WTC11 (cell line): Measurements from ENCODE around the gene FBXO31. TPM values are rescaled to one million over a fixed set of nuclear protein-coding genes. Genes with fewer than 3 reads are reported as not detected.
A peak's percentile ranks its signal among the peaks of the same experiment; 100 is the strongest.

Source experiments
- ATAC-seq: fragments of 200-7000 bp; cut with Tn5 transposase; 2 replicates; pipeline ENCODE4 v1.10.0; 2021; ENCODE audit warnings: mild to moderate bottlenecking, moderate library complexity
- CTCF ChIA-PET: fragments of 300-600 bp; sonication (Branson Sonifier 250); formaldehyde crosslinking; loops from one replicate; lab custom pipeline; 2021; ENCODE audit warnings: antibody characterized with exemption; lab: Charles Lee
- POLR2A ChIA-PET: fragments of 350-600 bp; sonication (Branson Sonifier 250); formaldehyde crosslinking; loops from one replicate; lab custom pipeline; 2021; ENCODE audit warnings: antibody characterized with exemption; lab: Charles Lee
- DNase-seq: peaks from one replicate; pipeline ENCODE4 v3.0.0; 2021; ENCODE audit warnings: low spot score
- H3K27ac Mint-ChIP-seq: 2 replicates; pipeline ENCODE4 v1.8.0; 2021; ENCODE audit warnings: mixed read lengths
- H3K27me3 Mint-ChIP-seq: 2 replicates; pipeline ENCODE4 v1.8.0; 2021; ENCODE audit warnings: low read depth, mild to moderate bottlenecking, moderate library complexity, mixed read lengths
- H3K36me3 Mint-ChIP-seq: 2 replicates; pipeline ENCODE4 v1.8.0; 2021; ENCODE audit warnings: mixed read lengths
- H3K4me1 Mint-ChIP-seq: 2 replicates; pipeline ENCODE4 v1.8.0; 2022; ENCODE audit warnings: mixed read lengths
- H3K4me3 Mint-ChIP-seq: 2 replicates; pipeline ENCODE4 v1.8.0; 2021; ENCODE audit warnings: mild to moderate bottlenecking, moderate library complexity, mixed read lengths
- H3K9me3 Mint-ChIP-seq: 2 replicates; pipeline ENCODE4 v1.8.0; 2021; ENCODE audit warnings: mixed read lengths
- EMX1 ChIP-seq: fragments of 250-450 bp; sonication (Bioruptor Pico); IDR thresholded peaks from 2 replicates; pipeline ENCODE4 v1.8.0; 2021; ENCODE audit warnings: mild to moderate bottlenecking
- FOXJ3 ChIP-seq: sonication (generic); formaldehyde crosslinking; IDR thresholded peaks from 2 replicates; pipeline ENCODE4 v1.9.0; 2021; ENCODE audit warnings: missing genetic modification reagents, mild to moderate bottlenecking, borderline replicate concordance
- FOXK1 ChIP-seq: sonication (generic); formaldehyde crosslinking; IDR thresholded peaks from 2 replicates; pipeline ENCODE4 v1.8.0; 2022; ENCODE audit warnings: mild to moderate bottlenecking, moderate library complexity, missing genetic modification reagents
- GTF2I ChIP-seq: fragments of 250-450 bp; sonication (Bioruptor Pico); conservative IDR thresholded peaks from 2 replicates; pipeline ENCODE4 v1.4.0; 2021; ENCODE audit warnings: mild to moderate bottlenecking
- NR1H2 ChIP-seq: sonication (generic); formaldehyde crosslinking; IDR thresholded peaks from 2 replicates; pipeline ENCODE4 v1.9.0; 2021; ENCODE audit warnings: mild to moderate bottlenecking, moderate library complexity, missing genetic modification reagents
- SMAD3 ChIP-seq: sonication (generic); formaldehyde crosslinking; IDR thresholded peaks from 2 replicates; pipeline ENCODE4 v1.8.0; 2022; ENCODE audit warnings: missing genetic modification reagents, mild to moderate bottlenecking, borderline replicate concordance
- SOX15 ChIP-seq: fragments of 250-450 bp; sonication (Bioruptor Pico); IDR thresholded peaks from 2 replicates; pipeline ENCODE4 v1.9.0; 2021; ENCODE audit warnings: mild to moderate bottlenecking
- TCF7 ChIP-seq: sonication (generic); formaldehyde crosslinking; IDR thresholded peaks from 2 replicates; pipeline ENCODE4 v1.8.0; 2022; ENCODE audit warnings: mild to moderate bottlenecking, low read depth, missing genetic modification reagents, moderate library complexity
- TEAD1 ChIP-seq: sonication (generic); formaldehyde crosslinking; IDR thresholded peaks from 2 replicates; pipeline ENCODE4 v1.8.0; 2022; ENCODE audit warnings: mild to moderate bottlenecking, missing genetic modification reagents
- TP53 ChIP-seq: sonication (generic); formaldehyde crosslinking; IDR thresholded peaks from 2 replicates; pipeline ENCODE4 v1.8.1; 2023; ENCODE audit warnings: mild to moderate bottlenecking, missing genetic modification reagents
- ZBTB21 ChIP-seq: sonication (generic); formaldehyde crosslinking; IDR thresholded peaks from 2 replicates; pipeline ENCODE4 v1.8.1; 2023; ENCODE audit warnings: mild to moderate bottlenecking, missing genetic modification reagents, borderline replicate concordance
- ZNF121 ChIP-seq: sonication (generic); formaldehyde crosslinking; IDR thresholded peaks from 2 replicates; pipeline ENCODE4 v1.8.0; 2023; ENCODE audit warnings: missing genetic modification reagents
- ZNF219 ChIP-seq: sonication (generic); formaldehyde crosslinking; IDR thresholded peaks from 2 replicates; pipeline ENCODE4 v1.8.0; 2023; ENCODE audit warnings: missing genetic modification reagents, mild to moderate bottlenecking, borderline replicate concordance
- ZNF232 ChIP-seq: sonication (generic); formaldehyde crosslinking; IDR thresholded peaks from 2 replicates; pipeline ENCODE4 v1.8.0; 2022; ENCODE audit warnings: mild to moderate bottlenecking, missing genetic modification reagents
- ZNF263 ChIP-seq: sonication (generic); formaldehyde crosslinking; IDR thresholded peaks from 2 replicates; pipeline ENCODE4 v1.8.1; 2022; ENCODE audit warnings: low read depth, mild to moderate bottlenecking, moderate library complexity, missing genetic modification reagents
- ZNF317 ChIP-seq: sonication (generic); formaldehyde crosslinking; IDR thresholded peaks from 2 replicates; pipeline ENCODE4 v1.8.1; 2023; ENCODE audit warnings: low read depth, mild to moderate bottlenecking, moderate library complexity, missing genetic modification reagents, borderline replicate concordance
- total RNA-seq: library from RNA; stranded (reverse); gene quantifications from 3 replicates; pipeline ENCODE4 v1.2.3, GENCODE V29; 2021
- TF ChIP-seq, protein P1 (sequence below): sonication (generic); formaldehyde crosslinking; IDR thresholded peaks from 2 replicates; pipeline ENCODE4 v1.8.1; 2022; ENCODE audit warnings: mild to moderate bottlenecking, missing genetic modification reagents, moderate library complexity, borderline replicate concordance
- TF ChIP-seq, protein P2 (sequence below): fragments of 250-450 bp; sonication (Bioruptor Pico); IDR thresholded peaks from 2 replicates; pipeline ENCODE4 v1.9.0; 2021; ENCODE audit warnings: mild to moderate bottlenecking
- TF ChIP-seq, protein P3 (sequence below): fragments of 250-450 bp; sonication (Bioruptor Pico); IDR thresholded peaks from 2 replicates; pipeline ENCODE4 v1.9.0; 2021; ENCODE audit warnings: moderate library complexity, mild to moderate bottlenecking, inconsistent platforms, borderline replicate concordance
- TF ChIP-seq, protein P4 (sequence below): sonication (generic); formaldehyde crosslinking; IDR thresholded peaks from 2 replicates; pipeline ENCODE4 v1.8.1; 2022; ENCODE audit warnings: missing genetic modification reagents, borderline replicate concordance
- TF ChIP-seq, protein P5 (sequence below): sonication (generic); formaldehyde crosslinking; IDR thresholded peaks from 2 replicates; pipeline ENCODE4 v1.8.1; 2023; ENCODE audit warnings: mild to moderate bottlenecking, missing genetic modification reagents, moderate library complexity
- TF ChIP-seq, protein P6 (sequence below): sonication (generic); formaldehyde crosslinking; IDR thresholded peaks from 2 replicates; pipeline ENCODE4 v1.8.1; 2022; ENCODE audit warnings: mild to moderate bottlenecking, moderate library complexity, missing genetic modification reagents

Gene FBXO31
- total RNA-seq, 1 experiment from 2014 or later = 22.6 TPM

DNA sequence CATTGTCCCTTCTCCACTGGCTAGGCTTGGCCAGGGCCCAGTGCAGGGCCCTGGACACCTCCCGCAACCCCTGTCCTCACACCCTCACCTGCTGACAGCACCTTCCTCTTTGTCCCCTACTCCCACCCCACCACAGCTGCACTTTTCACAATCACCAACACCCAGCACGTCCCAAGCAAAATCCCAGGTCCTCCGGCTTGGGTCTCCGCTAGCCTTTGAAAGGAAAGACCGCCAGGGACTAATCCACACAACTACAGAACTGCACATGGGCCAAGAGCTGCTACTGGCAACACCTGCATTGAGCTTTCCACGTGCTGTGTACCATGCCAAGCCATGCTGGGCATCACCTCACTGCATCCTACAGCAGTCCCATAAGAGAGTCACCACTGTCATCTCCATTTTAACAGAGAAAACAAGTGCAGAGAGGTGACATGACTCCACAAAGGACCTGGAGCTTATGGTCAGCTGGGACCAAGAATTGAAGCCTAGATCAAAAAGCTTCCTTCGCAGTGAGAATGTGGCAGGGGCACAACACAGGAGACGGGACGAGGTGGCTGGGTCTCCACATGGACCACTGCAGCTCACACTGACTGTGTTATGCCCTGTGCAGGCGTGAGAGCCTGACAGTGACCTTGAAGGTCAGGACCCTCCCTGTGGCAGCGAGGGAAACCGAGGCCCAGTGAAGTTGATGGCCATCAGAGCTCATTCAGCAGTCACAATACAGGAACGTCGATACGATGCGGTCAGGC is 22.5 kb downstream of the FBXO31 start:
- no peaks in the 10 kb centered on the region for H3K4me1 Mint-ChIP-seq
- TF ChIP-seq FOXK1 (no peak), GTF2I (no peak), EMX1 (no peak), ZNF232 (CRISPR knock-in tag) (no peak), SOX15 (CRISPR knock-in tag) (no peak), TP53 (no peak), ZBTB21 (no peak), TCF7 (CRISPR knock-in tag) (no peak)
- TF ChIP-seq, protein P1, sequence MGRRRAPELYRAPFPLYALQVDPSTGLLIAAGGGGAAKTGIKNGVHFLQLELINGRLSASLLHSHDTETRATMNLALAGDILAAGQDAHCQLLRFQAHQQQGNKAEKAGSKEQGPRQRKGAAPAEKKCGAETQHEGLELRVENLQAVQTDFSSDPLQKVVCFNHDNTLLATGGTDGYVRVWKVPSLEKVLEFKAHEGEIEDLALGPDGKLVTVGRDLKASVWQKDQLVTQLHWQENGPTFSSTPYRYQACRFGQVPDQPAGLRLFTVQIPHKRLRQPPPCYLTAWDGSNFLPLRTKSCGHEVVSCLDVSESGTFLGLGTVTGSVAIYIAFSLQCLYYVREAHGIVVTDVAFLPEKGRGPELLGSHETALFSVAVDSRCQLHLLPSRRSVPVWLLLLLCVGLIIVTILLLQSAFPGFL (CRISPR knock-in tag) = no peak
- TF ChIP-seq, protein P2, sequence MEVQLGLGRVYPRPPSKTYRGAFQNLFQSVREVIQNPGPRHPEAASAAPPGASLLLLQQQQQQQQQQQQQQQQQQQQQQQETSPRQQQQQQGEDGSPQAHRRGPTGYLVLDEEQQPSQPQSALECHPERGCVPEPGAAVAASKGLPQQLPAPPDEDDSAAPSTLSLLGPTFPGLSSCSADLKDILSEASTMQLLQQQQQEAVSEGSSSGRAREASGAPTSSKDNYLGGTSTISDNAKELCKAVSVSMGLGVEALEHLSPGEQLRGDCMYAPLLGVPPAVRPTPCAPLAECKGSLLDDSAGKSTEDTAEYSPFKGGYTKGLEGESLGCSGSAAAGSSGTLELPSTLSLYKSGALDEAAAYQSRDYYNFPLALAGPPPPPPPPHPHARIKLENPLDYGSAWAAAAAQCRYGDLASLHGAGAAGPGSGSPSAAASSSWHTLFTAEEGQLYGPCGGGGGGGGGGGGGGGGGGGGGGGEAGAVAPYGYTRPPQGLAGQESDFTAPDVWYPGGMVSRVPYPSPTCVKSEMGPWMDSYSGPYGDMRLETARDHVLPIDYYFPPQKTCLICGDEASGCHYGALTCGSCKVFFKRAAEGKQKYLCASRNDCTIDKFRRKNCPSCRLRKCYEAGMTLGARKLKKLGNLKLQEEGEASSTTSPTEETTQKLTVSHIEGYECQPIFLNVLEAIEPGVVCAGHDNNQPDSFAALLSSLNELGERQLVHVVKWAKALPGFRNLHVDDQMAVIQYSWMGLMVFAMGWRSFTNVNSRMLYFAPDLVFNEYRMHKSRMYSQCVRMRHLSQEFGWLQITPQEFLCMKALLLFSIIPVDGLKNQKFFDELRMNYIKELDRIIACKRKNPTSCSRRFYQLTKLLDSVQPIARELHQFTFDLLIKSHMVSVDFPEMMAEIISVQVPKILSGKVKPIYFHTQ (CRISPR knock-in tag) = no peak
- TF ChIP-seq, protein P3, sequence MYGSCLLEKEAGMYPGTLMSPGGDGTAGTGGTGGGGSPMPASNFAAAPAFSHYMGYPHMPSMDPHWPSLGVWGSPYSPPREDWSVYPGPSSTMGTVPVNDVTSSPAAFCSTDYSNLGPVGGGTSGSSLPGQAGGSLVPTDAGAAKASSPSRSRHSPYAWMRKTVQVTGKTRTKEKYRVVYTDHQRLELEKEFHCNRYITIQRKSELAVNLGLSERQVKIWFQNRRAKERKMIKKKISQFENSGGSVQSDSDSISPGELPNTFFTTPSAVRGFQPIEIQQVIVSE = no peak
- TF ChIP-seq, protein P4, sequence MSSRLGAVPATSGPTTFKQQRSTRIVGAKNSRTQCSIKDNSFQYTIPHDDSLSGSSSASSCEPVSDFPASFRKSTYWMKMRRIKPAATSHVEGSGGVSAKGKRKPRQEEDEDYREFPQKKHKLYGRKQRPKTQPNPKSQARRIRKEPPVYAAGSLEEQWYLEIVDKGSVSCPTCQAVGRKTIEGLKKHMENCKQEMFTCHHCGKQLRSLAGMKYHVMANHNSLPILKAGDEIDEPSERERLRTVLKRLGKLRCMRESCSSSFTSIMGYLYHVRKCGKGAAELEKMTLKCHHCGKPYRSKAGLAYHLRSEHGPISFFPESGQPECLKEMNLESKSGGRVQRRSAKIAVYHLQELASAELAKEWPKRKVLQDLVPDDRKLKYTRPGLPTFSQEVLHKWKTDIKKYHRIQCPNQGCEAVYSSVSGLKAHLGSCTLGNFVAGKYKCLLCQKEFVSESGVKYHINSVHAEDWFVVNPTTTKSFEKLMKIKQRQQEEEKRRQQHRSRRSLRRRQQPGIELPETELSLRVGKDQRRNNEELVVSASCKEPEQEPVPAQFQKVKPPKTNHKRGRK = no peak
- TF ChIP-seq, all 79 proteins: peak for 0
- ChIA-PET CTCF (no interaction called here), POLR2A (no interaction called here)
- ATAC-seq = no peak
- no peak for DNase-seq
- Mint-ChIP-seq H3K27ac (no peak overlapping the region), H3K9me3 (no peaks in the 10 kb centered on the region), H3K36me3 (peaks cover 15% of the 10 kb centered on the region), H3K4me3 (no peak overlapping the region), H3K27me3 (no peaks in the 10 kb centered on the region)

DNA sequence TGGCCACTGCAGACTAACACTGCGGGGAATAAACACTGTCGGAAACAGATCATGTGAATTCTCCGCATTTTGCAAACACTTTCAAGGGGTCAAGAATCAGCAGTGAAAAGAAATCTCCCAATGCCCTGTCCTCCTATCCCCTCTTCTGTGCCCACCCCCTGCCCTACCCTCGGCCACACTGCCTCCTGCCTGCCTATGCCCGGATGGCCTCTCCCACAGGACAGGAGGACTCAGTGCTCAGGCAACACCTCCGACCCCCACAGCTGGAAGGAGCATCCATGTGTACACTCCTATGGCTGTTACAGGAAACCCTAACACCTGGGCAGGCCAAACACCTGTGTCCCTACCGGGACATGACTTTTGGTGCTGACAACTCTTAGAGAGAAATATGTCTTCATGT is 24.5 kb downstream of the FBXO31 start:
- ChIA-PET POLR2A (no interaction called here), CTCF (no interaction called here)
- DNase-seq (no peak), ATAC-seq (no peak)
- Mint-ChIP-seq H3K27ac (peak overlapping the region; percentile 33; the same call in 1 of the 2 replicates), H3K27me3 (no peaks in the 10 kb centered on the region), H3K4me1 (no peaks in the 10 kb centered on the region), H3K9me3 (no peaks in the 10 kb centered on the region), H3K4me3 (no peak overlapping the region), H3K36me3 (peaks cover 15% of the 10 kb centered on the region)
- TF ChIP-seq, protein P4 = no peak
- TF ChIP-seq ZNF317 (CRISPR knock-in tag) (no peak), ZNF219 (CRISPR knock-in tag) (no peak), ZNF121 (no peak), FOXJ3 (no peak), NR1H2 (CRISPR knock-in tag) (no peak), GTF2I (no peak), ZNF232 (CRISPR knock-in tag) (no peak), ZNF263 (CRISPR knock-in tag) (no peak), TEAD1 (no peak), SMAD3 (CRISPR knock-in tag) (no peak)
- TF ChIP-seq, protein P5, sequence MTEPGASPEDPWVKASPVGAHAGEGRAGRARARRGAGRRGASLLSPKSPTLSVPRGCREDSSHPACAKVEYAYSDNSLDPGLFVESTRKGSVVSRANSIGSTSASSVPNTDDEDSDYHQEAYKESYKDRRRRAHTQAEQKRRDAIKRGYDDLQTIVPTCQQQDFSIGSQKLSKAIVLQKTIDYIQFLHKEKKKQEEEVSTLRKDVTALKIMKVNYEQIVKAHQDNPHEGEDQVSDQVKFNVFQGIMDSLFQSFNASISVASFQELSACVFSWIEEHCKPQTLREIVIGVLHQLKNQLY (CRISPR knock-in tag) = no peak
- TF ChIP-seq, protein P3 = no peak
- TF ChIP-seq, protein P6, sequence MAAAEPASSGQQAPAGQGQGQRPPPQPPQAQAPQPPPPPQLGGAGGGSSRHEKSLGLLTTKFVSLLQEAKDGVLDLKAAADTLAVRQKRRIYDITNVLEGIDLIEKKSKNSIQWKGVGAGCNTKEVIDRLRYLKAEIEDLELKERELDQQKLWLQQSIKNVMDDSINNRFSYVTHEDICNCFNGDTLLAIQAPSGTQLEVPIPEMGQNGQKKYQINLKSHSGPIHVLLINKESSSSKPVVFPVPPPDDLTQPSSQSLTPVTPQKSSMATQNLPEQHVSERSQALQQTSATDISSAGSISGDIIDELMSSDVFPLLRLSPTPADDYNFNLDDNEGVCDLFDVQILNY (CRISPR knock-in tag) = no peak
